Right lobe of liver (tissue), 6 donors: ENCODE results near the gene OR13D1. TPM values are rescaled to one million over a fixed set of nuclear protein-coding genes. Genes with fewer than 3 reads are reported as not detected.

ENCODE experiments used
- ATAC-seq, 4 donors: fragments of 200-7000 bp; cut with Tn5 transposase; one replicate each; pipeline ENCODE4 v1.9.1; 2020; ENCODE audit warnings: mild to moderate bottlenecking in 4 of 4, moderate library complexity in 4 of 4
- DNase-seq, 3 donors: peaks; one replicate each; pipeline ENCODE4 v3.0.0-alpha.2; 2020
- H3K27ac ChIP-seq, 3 donors: fragments of 200-600 bp; one replicate each; pipeline ENCODE4 v1.8.0; 2022
- H3K27me3 ChIP-seq, 2 donors: fragments of 200-600 bp; one replicate each; pipeline ENCODE4 v1.8.0; 2022
- H3K36me3 ChIP-seq, 4 donors: fragments of 200-600 bp; sonication (generic) in 1 of 4; one replicate each; pipeline versions ENCODE4 v1.5.1 to v1.8.0; 2017 to 2022; ENCODE audit warnings: control low read depth in 1 of 4
- H3K4me1 ChIP-seq, 4 donors: fragments of 200-600 bp; sonication (generic) in 1 of 4; one replicate each; pipeline versions ENCODE4 v1.5.1 to v1.8.0; 2017 to 2022; ENCODE audit warnings: control low read depth in 1 of 4
- H3K4me3 ChIP-seq, 3 donors: fragments of 200-600 bp; one replicate each; pipeline ENCODE4 v1.8.0; 2022
- H3K9me3 ChIP-seq, 4 donors: fragments of 200-600 bp; sonication (generic) in 1 of 4; one replicate each; pipeline versions ENCODE4 v1.5.1 to v1.8.0; 2017 to 2022; ENCODE audit warnings: control low read depth in 1 of 4
- CTCF ChIP-seq, 4 donors: fragments of 200-600 bp in 3 of 4; fragments of 450-650 bp in 1 of 4; IDR thresholded peaks; one replicate each; pipeline versions ENCODE4 v1.5.1 to v1.8.0; 2016 to 2022; ENCODE audit warnings: antibody characterized with exemption in 4 of 4, mild to moderate bottlenecking in 2 of 4
- POLR2A ChIP-seq: fragments of 450-650 bp; IDR thresholded peaks from one replicate; pipeline ENCODE4 v1.6.1; 2017; ENCODE audit warnings: antibody characterized with exemption, mild to moderate bottlenecking
- WGBS: methylation state at CpG from one replicate; pipeline ENCODE4 v1.1.6; 2018; ENCODE audit warnings: low coverage, low lambda C conversion rate; ENCODE audit not compliant: insufficient coverage; ENCODE audit errors: missing lambda C conversion rate; 5-methylcytosine and 5-hydroxymethylcytosine counted together
- intact Hi-C, 2 donors: fragments of 100-400 bp; cut with DNase I; formaldehyde crosslinking; loops; one replicate each; pipeline versions ENCODE4 v1.11.2 to v1.14.1; 2022
- long read RNA-seq: library from polyadenylated mRNA; unstranded; transcript quantifications from one replicate; pipeline ENCODE4 v2.0.0, GENCODE V29; 2019
- total RNA-seq, 6 experiments: library from RNA; depleted of rRNA in 2 of 6; stranded (reverse); fragments of >200 nt in 2 of 6; fragmentation: NEBNext Ultra II Directional in 3 of 6; extraction: Animal tissue kit (Norgen Biotek cat#: 25700) in 3 of 6; gene quantifications; one replicate each; pipeline versions ENCODE4 v1.1.0 to v1.2.4, GENCODE V29; 2016 to 2023
- donor health status: DM: no; HTN: yes; CAD: no.
- donor health status: DM: no; HTN: no; CAD: no.
- donor health status: DM: no; HTN: no; CAD: no.
- donor health status: DM: no; HTN: yes; CAD: no.
- donor health status: DM: no; HTN: yes; CAD: no.

Gene OR13D1
- not detected for total RNA-seq
- long read RNA-seq, result 0 reads

GRCh38 chr9:104694218-104694617 is at the start of gene OR13D1:
OR13D1 (plus strand) TSS chr9:104694518; CDS start chr9:104694518, 0 bp downstream.
- ATAC-seq, result no peak
- TF ChIP-seq CTCF (IDR thresholded peaks at IDR 0.05), result no peak
- no peak for TF ChIP-seq POLR2A
- WGBS, result 78% methylated on average over 1 of the region's 1 CpG

GRCh38 chr9:104658496-104659195 is 35.7 kb upstream of the OR13D1 start:
- ATAC-seq (no peak), DNase-seq (no peak)
- intact Hi-C loops, result no loop called here
- no peak overlapping the region for H3K27ac ChIP-seq
- no peaks in the 10 kb centered on the region for H3K36me3 ChIP-seq
- 42% methylated on average over 2 of the region's 2 CpGs for WGBS
- no peaks in the 10 kb centered on the region for H3K4me1 ChIP-seq
- no peaks in the 10 kb centered on the region for H3K9me3 ChIP-seq
- H3K4me3 ChIP-seq, result no peak overlapping the region
- no peak for TF ChIP-seq CTCF (IDR thresholded peaks at IDR 0.05)
- no peak for TF ChIP-seq POLR2A
- no peaks in the 10 kb centered on the region for H3K27me3 ChIP-seq

More at GRCh38 chr9:104694218-104694617, at the start of gene OR13D1:
- no peak within 1 kb of the TSS for H3K4me3 ChIP-seq
- no peak within 1 kb of the TSS for H3K27ac ChIP-seq
- DNase-seq, result no peak
- intact Hi-C loops, result no loop called here
- no peaks in the 10 kb centered on the region for H3K4me1 ChIP-seq
- no peaks in the 10 kb centered on the region for H3K36me3 ChIP-seq
- H3K27me3 ChIP-seq, result no peaks in the 10 kb centered on the region
- H3K9me3 ChIP-seq, result no peaks in the 10 kb centered on the region

- Histone ChIP-seq H3K27ac (no peak overlapping the region), H3K27me3 (no peaks in the 10 kb centered on the region), H3K9me3 (no peaks in the 10 kb centered on the region), H3K4me3 (no peak overlapping the region), H3K4me1 (no peaks in the 10 kb centered on the region), H3K36me3 (no peaks in the 10 kb centered on the region)
- TF ChIP-seq CTCF (IDR thresholded peaks at IDR 0.05) (no peak), POLR2A (no peak)
- 58% methylated on average over 2 of the region's 2 CpGs for WGBS
- no peak for ATAC-seq
- intact Hi-C loops, result no loop called here
- DNase-seq, result no peak
Measured at GRCh38 chr9:104675611-104676010, 18.7 kb upstream of the OR13D1 start.

GRCh38 chr9:104682642-104683041 is 11.7 kb upstream of the OR13D1 start:
- peak; percentile 68 to 81 (median 78) for ATAC-seq
- Histone ChIP-seq H3K4me1 (no peaks in the 10 kb centered on the region), H3K27ac (no peak overlapping the region), H3K4me3 (no peak overlapping the region), H3K9me3 (no peaks in the 10 kb centered on the region), H3K36me3 (no peaks in the 10 kb centered on the region), H3K27me3 (no peaks in the 10 kb centered on the region)
- peak; percentile 43 to 53 (median 52) for TF ChIP-seq CTCF (IDR thresholded peaks at IDR 0.05)
- TF ChIP-seq POLR2A, result no peak
- 4% methylated on average over 3 of the region's 3 CpGs for WGBS
- intact Hi-C loops, result no loop called here
- no peak for DNase-seq
